CD4-positive, alpha-beta T cell treated with Interleukin-17A for 1 hour (primary cell): ENCODE data around the gene GPR84.
"Not testable (repeated sequence)": the region's sequence is repeated elsewhere in the genome, so short reads cannot be mapped to it uniquely, and the experiment has no call there.

ENCODE experiments used
- DNase-seq: peaks from one replicate; pipeline ENCODE4 v3.0.0-alpha.2; 2020

The GPR84 gene

GRCh38 chr12:54354271-54354670 lies 10.0 kb downstream of the GPR84 start:
- DNase-seq: not testable (repeated sequence)

- no peak for DNase-seq
These were observed 11.1 kb downstream of the GPR84 start for GRCh38 chr12:54352891-54353874.

- DNase-seq: no peak
These were observed 12.2 kb downstream of the GPR84 start for GRCh38 chr12:54352022-54352531.

- no peak for DNase-seq
These were observed 12.9 kb downstream of the GPR84 start for GRCh38 chr12:54351341-54351740.

GRCh38 chr12:54350743-54351142 lies 13.5 kb downstream of the GPR84 start:
- DNase-seq: no peak

GRCh38 chr12:54349679-54350078 lies 14.6 kb downstream of the GPR84 start:
- no peak for DNase-seq

GRCh38 chr12:54349036-54349435 lies 15.2 kb downstream of the GPR84 start:
- DNase-seq: no peak

- no peak for DNase-seq
These were observed 22.6 kb downstream of the GPR84 start for GRCh38 chr12:54341378-54342300.

- DNase-seq: no peak
These were observed 23.4 kb downstream of the GPR84 start for GRCh38 chr12:54340846-54341245.

GRCh38 chr12:54338698-54339296 lies 25.5 kb downstream of the GPR84 start:
- no peak for DNase-seq

GRCh38 chr12:54337854-54338650 lies 26.2 kb downstream of the GPR84 start:
- no peak for DNase-seq

GRCh38 chr12:54337280-54337842 lies 26.9 kb downstream of the GPR84 start:
- no peak for DNase-seq

- DNase-seq: no peak
These were observed 30.8 kb downstream of the GPR84 start for GRCh38 chr12:54333420-54334034.

- DNase-seq: no peak
These were observed 32.8 kb downstream of the GPR84 start for GRCh38 chr12:54331461-54331860.

GRCh38 chr12:54330442-54330841 lies 33.8 kb downstream of the GPR84 start:
- DNase-seq: no peak

GRCh38 chr12:54329759-54330158 lies 34.5 kb downstream of the GPR84 start:
- DNase-seq: no peak

- DNase-seq: no peak
These were observed 35.5 kb downstream of the GPR84 start for GRCh38 chr12:54328595-54329337.

- DNase-seq: not testable (repeated sequence)
These were observed 38.7 kb downstream of the GPR84 start for GRCh38 chr12:54325442-54326109.

GRCh38 chr12:54324617-54325441 lies 39.5 kb downstream of the GPR84 start, which contains the start of gene COPZ1:
Gene COPZ1 (plus strand): TSS chr12:54325131. CDS start chr12:54325164, 33 bp downstream.
- peak; percentile 99 for DNase-seq
